ENCODE results near the gene CYBC1.

CYBC1 gene

DNA sequence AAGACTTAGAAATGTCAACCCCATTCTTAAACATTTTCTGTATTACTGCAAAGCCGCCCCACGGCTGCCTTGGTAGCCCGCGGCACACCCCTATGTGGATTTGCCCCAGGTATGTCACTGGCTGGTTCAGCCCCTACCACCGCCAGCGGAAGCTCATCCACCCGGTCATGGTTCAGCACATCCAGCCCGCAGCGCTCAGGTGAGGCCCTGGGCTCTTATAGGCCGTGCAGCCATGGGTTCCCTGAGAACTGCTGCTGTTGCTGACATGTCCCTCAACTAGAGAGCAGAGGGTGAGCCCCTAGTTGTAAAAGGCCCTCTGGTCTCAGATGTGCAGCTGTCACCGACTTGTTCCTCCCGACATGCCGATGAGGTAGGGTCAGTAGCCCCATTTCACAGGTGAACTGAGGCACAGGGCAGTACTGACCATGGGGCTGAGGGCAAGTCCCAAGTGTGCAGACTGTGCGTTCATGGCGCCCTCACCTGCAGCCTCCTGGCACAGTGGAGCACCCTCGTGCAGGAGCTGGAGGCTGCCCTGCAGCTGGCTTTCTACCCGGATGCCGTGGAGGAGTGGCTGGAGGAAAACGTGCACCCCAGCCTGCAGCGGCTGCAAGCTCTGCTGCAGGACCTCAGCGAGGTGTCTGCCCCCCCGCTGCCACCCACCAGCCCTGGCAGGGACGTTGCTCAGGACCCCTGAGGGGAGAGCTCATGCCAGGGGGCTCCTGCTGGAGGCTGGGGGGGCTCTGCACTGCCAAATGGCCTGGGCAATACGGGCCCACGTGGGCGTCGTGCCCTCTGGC, 8.7 kb downstream of the CYBC1 start:
- H3K4me3 ChIP-seq (ENCODE audit: low read depth, low read length), result no peak overlapping the region
- TF ChIP-seq, protein P1, sequence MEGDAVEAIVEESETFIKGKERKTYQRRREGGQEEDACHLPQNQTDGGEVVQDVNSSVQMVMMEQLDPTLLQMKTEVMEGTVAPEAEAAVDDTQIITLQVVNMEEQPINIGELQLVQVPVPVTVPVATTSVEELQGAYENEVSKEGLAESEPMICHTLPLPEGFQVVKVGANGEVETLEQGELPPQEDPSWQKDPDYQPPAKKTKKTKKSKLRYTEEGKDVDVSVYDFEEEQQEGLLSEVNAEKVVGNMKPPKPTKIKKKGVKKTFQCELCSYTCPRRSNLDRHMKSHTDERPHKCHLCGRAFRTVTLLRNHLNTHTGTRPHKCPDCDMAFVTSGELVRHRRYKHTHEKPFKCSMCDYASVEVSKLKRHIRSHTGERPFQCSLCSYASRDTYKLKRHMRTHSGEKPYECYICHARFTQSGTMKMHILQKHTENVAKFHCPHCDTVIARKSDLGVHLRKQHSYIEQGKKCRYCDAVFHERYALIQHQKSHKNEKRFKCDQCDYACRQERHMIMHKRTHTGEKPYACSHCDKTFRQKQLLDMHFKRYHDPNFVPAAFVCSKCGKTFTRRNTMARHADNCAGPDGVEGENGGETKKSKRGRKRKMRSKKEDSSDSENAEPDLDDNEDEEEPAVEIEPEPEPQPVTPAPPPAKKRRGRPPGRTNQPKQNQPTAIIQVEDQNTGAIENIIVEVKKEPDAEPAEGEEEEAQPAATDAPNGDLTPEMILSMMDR (conservative IDR thresholded peaks at IDR 0.05; ENCODE audit: low read depth, low read length), result no peak
- no peak for DNase-seq (ENCODE audit: low read depth)

DNA sequence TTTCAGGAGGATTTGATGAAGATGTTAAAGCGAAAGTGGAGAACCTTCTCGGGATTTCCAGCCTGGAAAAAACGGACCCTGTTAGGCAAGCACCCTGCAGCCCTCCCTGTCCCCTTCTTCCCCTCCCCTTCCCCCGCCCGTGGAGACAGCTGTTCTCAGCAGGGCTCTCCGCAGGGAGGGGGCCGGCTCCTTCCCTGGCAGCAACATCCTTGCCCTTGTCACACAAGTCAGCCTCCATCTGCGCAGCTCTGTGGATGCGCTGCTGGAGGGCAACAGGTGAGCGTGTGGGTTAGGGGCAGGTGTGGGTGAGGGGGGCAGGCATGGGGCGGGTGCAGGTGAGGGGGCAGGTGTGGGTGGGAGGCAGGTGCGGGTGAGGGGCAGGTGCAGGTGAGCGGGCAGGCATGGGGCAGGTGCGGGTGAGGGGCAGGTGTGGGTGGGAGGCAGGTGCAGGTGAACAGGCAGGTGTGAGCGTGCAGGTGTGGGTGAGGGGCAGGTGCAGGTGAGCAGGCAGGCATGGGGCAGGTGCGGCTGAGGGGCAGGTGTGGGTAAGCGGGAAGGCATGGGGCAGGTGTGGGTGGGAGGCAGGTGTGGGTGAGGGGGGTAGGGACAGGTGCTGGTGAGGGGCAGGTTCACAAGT, 9.4 kb downstream of the CYBC1 start:
- TF ChIP-seq, protein P1 (conservative IDR thresholded peaks at IDR 0.05; ENCODE audit: low read depth, low read length), result no peak
- no peak overlapping the region for H3K4me3 ChIP-seq (ENCODE audit: low read depth, low read length)
- DNase-seq (ENCODE audit: low read depth), result peak; percentile 57

DNA sequence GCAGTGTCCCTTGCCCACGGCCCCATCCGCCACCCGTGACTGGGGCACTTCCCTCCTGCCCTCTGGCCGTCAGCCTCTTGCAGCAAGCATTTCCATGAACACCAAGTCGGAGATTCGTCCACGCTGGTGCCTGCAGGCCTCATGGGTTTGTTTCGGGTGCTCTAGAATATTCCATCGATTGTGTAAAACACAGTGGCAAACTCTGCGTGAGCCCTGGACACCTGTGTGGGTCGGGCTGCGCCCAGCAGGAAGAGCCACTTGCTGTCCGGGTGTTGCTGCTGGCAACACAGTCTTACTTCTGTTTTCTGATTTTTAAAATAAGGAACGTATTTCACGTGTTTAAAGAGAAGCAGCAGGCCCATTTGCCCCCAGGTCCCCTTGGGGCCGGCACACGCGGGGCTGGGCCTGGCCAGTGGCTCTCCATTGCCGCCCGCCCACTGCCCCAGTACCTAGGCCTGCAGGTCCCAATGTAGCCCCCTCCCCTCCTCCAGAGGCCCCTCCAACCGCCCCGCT, 10.0 kb downstream of the CYBC1 start:
- TF ChIP-seq, protein P1 (conservative IDR thresholded peaks at IDR 0.05; ENCODE audit: low read depth, low read length), result no peak
- DNase-seq (ENCODE audit: low read depth), result no peak
- H3K4me3 ChIP-seq (ENCODE audit: low read depth, low read length), result no peak overlapping the region

DNA sequence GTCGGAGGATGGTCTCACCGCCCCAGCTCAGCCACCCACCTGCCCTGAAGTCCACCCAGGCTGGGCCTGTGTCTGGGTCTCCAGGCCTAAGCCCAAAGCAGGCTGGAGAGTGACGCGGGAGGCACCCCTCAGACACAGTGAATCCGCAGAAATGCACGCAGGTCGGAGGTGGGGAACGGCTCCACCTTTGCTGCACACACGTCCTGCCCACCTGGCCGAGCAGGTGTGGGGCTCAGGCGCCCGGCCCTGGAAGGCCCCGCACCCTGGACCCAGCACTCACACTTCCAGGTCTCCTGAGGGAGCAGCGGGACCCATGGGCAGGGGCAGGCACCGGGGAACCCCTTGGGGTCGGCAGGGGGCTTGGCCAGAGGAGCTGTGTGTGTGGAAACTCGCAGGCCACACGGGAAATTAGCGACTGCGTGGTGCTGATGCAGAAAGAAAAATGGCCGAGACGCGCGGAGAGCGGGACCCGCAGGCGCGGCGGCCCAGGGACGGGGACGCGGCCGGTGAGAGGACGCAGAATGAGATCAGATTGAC, 10.7 kb downstream of the CYBC1 start:
- TF ChIP-seq, protein P1 (conservative IDR thresholded peaks at IDR 0.05; ENCODE audit: low read depth, low read length), result no peak
- H3K4me3 ChIP-seq (ENCODE audit: low read depth, low read length), result no peak overlapping the region
- no peak for DNase-seq (ENCODE audit: low read depth)

DNA sequence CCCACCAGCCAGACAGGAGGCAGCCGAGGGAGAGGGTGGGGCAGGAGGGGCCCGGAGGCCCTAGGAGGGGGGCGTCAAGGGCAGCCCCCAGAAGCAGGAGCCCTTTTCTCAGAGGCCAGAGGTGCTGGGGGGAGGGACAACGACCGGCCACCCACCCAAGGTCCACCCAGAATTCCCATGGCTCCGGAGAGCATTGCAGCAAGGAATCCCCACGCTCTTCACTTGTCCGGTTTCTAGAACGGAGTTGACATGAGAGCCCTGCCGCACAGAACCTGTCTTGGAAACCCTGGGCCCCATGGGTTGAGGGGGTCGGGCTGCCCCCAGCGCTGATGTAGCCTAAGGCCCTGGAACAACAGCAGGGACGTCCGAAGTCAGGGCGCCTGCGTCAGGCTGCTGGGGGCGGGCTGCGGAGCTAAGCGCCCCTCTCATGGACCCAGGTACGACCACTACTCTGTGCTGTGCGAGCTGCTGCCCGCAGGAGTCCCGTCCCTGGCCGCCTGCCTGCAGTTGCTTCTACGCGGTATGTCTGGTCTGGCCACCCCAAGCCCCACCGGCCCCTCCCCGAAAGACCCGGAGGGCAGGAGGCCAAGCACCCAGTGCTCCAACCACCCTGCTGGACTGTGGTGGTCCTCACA, 11.2 kb downstream of the CYBC1 start:
- no peak for DNase-seq (ENCODE audit: low read depth)
- TF ChIP-seq, protein P1 (conservative IDR thresholded peaks at IDR 0.05; ENCODE audit: low read depth, low read length), result no peak
- H3K4me3 ChIP-seq (ENCODE audit: low read depth, low read length), result no peak overlapping the region

DNA sequence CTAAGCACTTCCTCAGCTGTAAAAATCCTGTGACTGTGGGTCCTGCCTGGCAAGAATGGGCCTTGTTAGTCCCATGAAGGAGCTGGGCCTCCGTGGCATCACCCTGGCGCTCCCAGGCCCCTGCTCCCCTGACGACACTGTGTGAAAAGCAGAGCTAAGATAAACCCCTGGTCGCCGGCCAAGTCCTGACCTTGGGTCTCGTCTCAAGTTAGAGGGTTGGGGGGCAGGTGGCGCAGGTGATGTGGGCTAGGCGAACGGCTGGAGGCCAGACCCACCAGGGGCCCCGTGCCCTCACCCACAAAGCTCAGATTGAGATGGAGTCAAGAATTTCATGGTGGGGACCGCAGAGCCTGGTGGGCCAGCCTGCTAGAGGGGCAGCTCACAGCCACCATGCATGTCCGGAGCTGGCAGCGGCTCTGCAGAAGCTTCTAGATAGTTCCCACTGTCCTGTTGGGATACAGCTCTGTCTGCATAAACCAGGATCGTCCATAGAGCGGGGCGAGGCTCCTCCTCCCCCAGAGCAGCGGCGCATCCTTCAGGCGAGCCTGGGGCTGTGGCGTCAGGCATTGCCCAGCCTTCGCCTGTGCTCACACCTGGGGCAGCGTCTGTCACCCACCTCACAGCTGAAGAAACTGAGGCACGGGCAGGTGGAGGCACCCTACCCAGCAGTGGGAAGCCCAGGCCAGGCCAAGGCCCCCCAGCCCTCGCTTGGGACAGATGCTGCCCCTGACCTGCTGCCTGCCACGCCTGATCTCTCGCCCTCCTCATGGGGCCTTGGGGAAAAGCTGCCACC, 12.0 kb downstream of the CYBC1 start:
- DNase-seq (ENCODE audit: low read depth), result no peak
- H3K4me3 ChIP-seq (ENCODE audit: low read depth, low read length), result no peak overlapping the region
- TF ChIP-seq, protein P1 (conservative IDR thresholded peaks at IDR 0.05; ENCODE audit: low read depth, low read length), result no peak

All from choroid plexus epithelial cell (primary cell).